Right ventricle myocardium inferior (tissue), 1 donor: ENCODE results near the gene ANOS1. TPM values are rescaled to one million over a fixed set of nuclear protein-coding genes. Genes with fewer than 3 reads are reported as not detected.
"Not testable (repeated sequence)": the region's sequence is repeated elsewhere in the genome, so short reads cannot be mapped to it uniquely, and the experiment has no call there.

Experiments used
- ATAC-seq: fragments of 200-7000 bp; cut with Tn5 transposase; one replicate; pipeline ENCODE4 v1.9.1; 2020; ENCODE audit warnings: mild to moderate bottlenecking, moderate library complexity
- DNase-seq: peaks from one replicate; pipeline ENCODE4 v3.0.0; 2021; ENCODE audit errors: missing footprints
- intact Hi-C: fragments of 100-400 bp; cut with DNase I; formaldehyde crosslinking; loops from one replicate; pipeline ENCODE4 v1.11.0; 2022
- long read RNA-seq: library from polyadenylated mRNA; unstranded; transcript quantifications from one replicate; pipeline ENCODE4 v2.0.0, GENCODE V29; 2021
- total RNA-seq: library from RNA; stranded (reverse); fragmentation: NEBNext Ultra II Directional; extraction: Animal tissue kit (Norgen Biotek cat#: 25700); gene quantifications from one replicate; pipeline ENCODE4 v1.2.1, GENCODE V29; 2021
- donor health status: DM: no; HTN: yes; CAD: no; lungs with severe emphysema.

Gene ANOS1
- total RNA-seq: 4.9 TPM
- long read RNA-seq, full-length matches to known transcripts: 2 of 4 reads
- long read RNA-seq, partial matches to known transcripts: 2 of 4 reads
- long read RNA-seq, other reads (novel, unspliced or antisense): 0 of 4 reads

GRCh38 chrX:8731559-8732395 lies at the start of gene ANOS1:
ANOS1 (minus strand) TSS chrX:8732137; CDS start chrX:8732036, 101 bp downstream.
- DNase-seq (peak; percentile 75), ATAC-seq (peak; percentile 97)
- intact Hi-C loops: loop anchor here (10.0 kb wide), 2 partner anchors 367 to 547 kb away; no protein-coding TSS in a partner anchor

GRCh38 chrX:8773117-8773516 lies 41.2 kb upstream of the ANOS1 start:
- ATAC-seq (no peak), DNase-seq (no peak)

GRCh38 chrX:8760021-8760420 lies 28.1 kb upstream of the ANOS1 start:
- intact Hi-C loops: no loop called here
- no peak for DNase-seq
- ATAC-seq: no peak

More at GRCh38 chrX:8773117-8773516, 41.2 kb upstream of the ANOS1 start:
- intact Hi-C loops: no loop called here

- DNase-seq, ATAC-seq, intact Hi-C loops: not testable (repeated sequence)
These were observed 26.8 kb upstream of the ANOS1 start for GRCh38 chrX:8758706-8759105.

- ATAC-seq, DNase-seq, intact Hi-C loops: not testable (repeated sequence)
These were observed 25.9 kb upstream of the ANOS1 start for GRCh38 chrX:8757609-8758389.

GRCh38 chrX:8755813-8756212 lies 23.9 kb upstream of the ANOS1 start:
- intact Hi-C loops: no loop called here
- ATAC-seq (no peak), DNase-seq (no peak)

- DNase-seq: no peak
- intact Hi-C loops: no loop called here
- no peak for ATAC-seq
These were observed 23.2 kb upstream of the ANOS1 start for GRCh38 chrX:8755116-8755515.

- ATAC-seq (no peak), DNase-seq (no peak)
- intact Hi-C loops: loop anchor here (10.0 kb wide), 1 partner anchor 65 kb away; no protein-coding TSS in a partner anchor
These were observed 17.8 kb upstream of the ANOS1 start for GRCh38 chrX:8749697-8750096.

GRCh38 chrX:8748855-8749254 lies 16.9 kb upstream of the ANOS1 start:
- intact Hi-C loops: loop anchor here (10.0 kb wide), 1 partner anchor 66 kb away; no protein-coding TSS in a partner anchor
- ATAC-seq: no peak
- no peak for DNase-seq

- intact Hi-C loops: loop anchor here (10.0 kb wide), 1 partner anchor 72 kb away; no protein-coding TSS in a partner anchor
- ATAC-seq (no peak), DNase-seq (no peak)
These were observed 11.3 kb upstream of the ANOS1 start for GRCh38 chrX:8743126-8743732.

- intact Hi-C loops: loop anchor here (10.0 kb wide), 1 partner anchor 73 kb away; no protein-coding TSS in a partner anchor
- DNase-seq: no peak
- no peak for ATAC-seq
These were observed 10.0 kb upstream of the ANOS1 start for GRCh38 chrX:8741981-8742380.

GRCh38 chrX:8738588-8739189 lies 6.8 kb upstream of the ANOS1 start:
- no peak for ATAC-seq
- intact Hi-C loops: loop anchor here (2.0 to 10.0 kb wide), 3 partner anchors 374 to 742 kb away; no protein-coding TSS in a partner anchor
- DNase-seq: no peak

GRCh38 chrX:8737883-8738282 lies 5.9 kb upstream of the ANOS1 start:
- intact Hi-C loops: loop anchor here (2.0 to 10.0 kb wide), 3 partner anchors 373 to 741 kb away; no protein-coding TSS in a partner anchor
- ATAC-seq (no peak), DNase-seq (no peak)

- intact Hi-C loops: loop anchor here (10.0 kb wide), 2 partner anchors 366 to 546 kb away; no protein-coding TSS in a partner anchor
- DNase-seq (no peak), ATAC-seq (peak; percentile 20)
These were observed 952 bp downstream of the ANOS1 start for GRCh38 chrX:8730812-8731558.

GRCh38 chrX:8729811-8730210 lies 2.1 kb downstream of the ANOS1 start:
- DNase-seq (no peak), ATAC-seq (no peak)
- intact Hi-C loops: loop anchor here (10.0 kb wide), 2 partner anchors 365 to 545 kb away; no protein-coding TSS in a partner anchor

GRCh38 chrX:8728932-8729535 lies 2.9 kb downstream of the ANOS1 start:
- intact Hi-C loops: no loop called here
- DNase-seq (no peak), ATAC-seq (no peak)

GRCh38 chrX:8726031-8726652 lies 5.8 kb downstream of the ANOS1 start:
- intact Hi-C loops: no loop called here
- ATAC-seq: peak; percentile 16

More at GRCh38 chrX:8726031-8726652, 5.8 kb downstream of the ANOS1 start:
- DNase-seq: no peak
